NB4 (cell line): ENCODE data around the gene DAPP1.

ENCODE experiments used
- CTCF ChIP-seq: IDR thresholded peaks from one replicate; pipeline ENCODE4 v1.5.1; 2012; ENCODE audit warnings: low read depth, low read length
- POLR2A ChIP-seq: IDR thresholded peaks from 2 replicates; pipeline ENCODE4 v1.6.1; 2011; ENCODE audit warnings: mild to moderate bottlenecking; ENCODE audit not compliant: insufficient read length; ENCODE audit errors: extremely low read depth
- TF ChIP-seq, protein P1 (sequence below): IDR thresholded peaks from 2 replicates; pipeline ENCODE4 v1.6.1; 2011; ENCODE audit warnings: low read depth, low read length

GRCh38 chr4:99827454-99827853 is 10.8 kb downstream of the DAPP1 start:
- TF ChIP-seq CTCF, result no peak
- no peak for TF ChIP-seq POLR2A
- TF ChIP-seq, protein P1, sequence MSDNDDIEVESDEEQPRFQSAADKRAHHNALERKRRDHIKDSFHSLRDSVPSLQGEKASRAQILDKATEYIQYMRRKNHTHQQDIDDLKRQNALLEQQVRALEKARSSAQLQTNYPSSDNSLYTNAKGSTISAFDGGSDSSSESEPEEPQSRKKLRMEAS, result no peak
